ENCODE measurements around the gene PDCD11.
"Not testable (repeated sequence)": the region's sequence is repeated elsewhere in the genome, so short reads cannot be mapped to it uniquely, and the experiment has no call there.

PDCD11 gene, protein sequence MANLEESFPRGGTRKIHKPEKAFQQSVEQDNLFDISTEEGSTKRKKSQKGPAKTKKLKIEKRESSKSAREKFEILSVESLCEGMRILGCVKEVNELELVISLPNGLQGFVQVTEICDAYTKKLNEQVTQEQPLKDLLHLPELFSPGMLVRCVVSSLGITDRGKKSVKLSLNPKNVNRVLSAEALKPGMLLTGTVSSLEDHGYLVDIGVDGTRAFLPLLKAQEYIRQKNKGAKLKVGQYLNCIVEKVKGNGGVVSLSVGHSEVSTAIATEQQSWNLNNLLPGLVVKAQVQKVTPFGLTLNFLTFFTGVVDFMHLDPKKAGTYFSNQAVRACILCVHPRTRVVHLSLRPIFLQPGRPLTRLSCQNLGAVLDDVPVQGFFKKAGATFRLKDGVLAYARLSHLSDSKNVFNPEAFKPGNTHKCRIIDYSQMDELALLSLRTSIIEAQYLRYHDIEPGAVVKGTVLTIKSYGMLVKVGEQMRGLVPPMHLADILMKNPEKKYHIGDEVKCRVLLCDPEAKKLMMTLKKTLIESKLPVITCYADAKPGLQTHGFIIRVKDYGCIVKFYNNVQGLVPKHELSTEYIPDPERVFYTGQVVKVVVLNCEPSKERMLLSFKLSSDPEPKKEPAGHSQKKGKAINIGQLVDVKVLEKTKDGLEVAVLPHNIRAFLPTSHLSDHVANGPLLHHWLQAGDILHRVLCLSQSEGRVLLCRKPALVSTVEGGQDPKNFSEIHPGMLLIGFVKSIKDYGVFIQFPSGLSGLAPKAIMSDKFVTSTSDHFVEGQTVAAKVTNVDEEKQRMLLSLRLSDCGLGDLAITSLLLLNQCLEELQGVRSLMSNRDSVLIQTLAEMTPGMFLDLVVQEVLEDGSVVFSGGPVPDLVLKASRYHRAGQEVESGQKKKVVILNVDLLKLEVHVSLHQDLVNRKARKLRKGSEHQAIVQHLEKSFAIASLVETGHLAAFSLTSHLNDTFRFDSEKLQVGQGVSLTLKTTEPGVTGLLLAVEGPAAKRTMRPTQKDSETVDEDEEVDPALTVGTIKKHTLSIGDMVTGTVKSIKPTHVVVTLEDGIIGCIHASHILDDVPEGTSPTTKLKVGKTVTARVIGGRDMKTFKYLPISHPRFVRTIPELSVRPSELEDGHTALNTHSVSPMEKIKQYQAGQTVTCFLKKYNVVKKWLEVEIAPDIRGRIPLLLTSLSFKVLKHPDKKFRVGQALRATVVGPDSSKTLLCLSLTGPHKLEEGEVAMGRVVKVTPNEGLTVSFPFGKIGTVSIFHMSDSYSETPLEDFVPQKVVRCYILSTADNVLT (N-terminal part only)

DNA sequence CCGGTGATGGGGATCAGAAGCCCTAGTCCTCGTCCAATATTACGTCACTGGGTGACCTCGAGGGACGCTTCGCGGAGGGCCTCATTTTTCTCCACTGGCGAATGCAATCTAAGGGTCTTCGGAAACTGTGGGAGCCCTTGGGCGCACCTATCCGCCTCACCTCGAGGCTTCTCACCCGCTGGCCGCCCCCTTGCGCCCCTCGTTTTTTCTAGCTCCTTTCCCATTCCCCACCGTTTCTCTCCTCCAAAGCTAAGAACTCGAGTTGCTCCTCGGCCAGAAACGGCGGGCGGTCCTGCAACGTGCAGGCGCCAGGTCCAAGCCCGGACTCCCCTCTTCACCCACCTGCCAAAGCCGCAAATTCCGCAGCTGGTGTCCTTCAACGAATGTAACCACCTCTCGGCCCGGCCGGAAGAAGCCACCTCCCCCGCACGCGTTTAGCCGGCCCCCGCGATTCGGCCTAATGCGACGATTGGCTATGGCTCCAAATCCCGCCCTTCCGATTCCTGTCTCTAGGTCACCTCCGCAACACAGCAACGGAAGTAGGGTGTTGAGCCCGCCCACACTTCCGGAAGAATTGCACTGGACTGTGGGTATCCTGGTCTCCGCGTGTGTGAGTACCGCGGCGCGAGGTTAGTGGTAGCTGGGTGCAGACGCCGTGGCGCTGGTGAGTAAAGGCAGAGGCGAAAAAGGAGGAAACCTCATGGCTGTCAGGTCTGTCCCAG lies at the start of gene PDCD11, which contains the start of gene ATP5MK:
Gene PDCD11, plus strand, starts transcription at position 560 of the 722 bp plus-strand sequence. CDS start 1,801 bp downstream, outside the sequence.
Gene ATP5MK, minus strand, starts transcription at position 409 of the 722 bp plus-strand sequence. CDS start 4,018 bp downstream, outside the sequence.
- DNase-seq: peak; percentile 96

DNA sequence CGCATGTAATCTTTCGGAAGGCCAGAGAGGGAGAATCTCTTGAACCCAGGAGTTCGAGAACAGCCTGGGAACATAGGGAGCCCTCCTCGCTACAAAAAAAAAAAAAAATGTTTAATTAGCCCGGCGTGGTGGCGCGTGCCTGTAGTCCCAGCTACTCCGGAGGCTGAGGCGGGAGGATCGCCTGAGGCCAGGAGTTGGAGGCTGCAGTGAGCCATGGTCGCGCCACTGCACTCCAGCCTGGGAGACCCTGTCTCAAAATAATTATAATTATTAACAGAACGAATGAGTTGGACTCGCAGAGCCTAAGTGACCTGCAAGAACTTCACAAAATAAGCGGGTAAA lies 46.3 kb upstream of the PDCD11 start:
- no peak for DNase-seq

- peak; percentile 73 for DNase-seq
Observed at GRCh38 chr10:103350517-103351260, 45.7 kb upstream of the PDCD11 start, which contains the start of gene PCGF6. PCGF6 (minus strand) TSS chr10:103351140; CDS start chr10:103351066, 74 bp downstream.

DNA sequence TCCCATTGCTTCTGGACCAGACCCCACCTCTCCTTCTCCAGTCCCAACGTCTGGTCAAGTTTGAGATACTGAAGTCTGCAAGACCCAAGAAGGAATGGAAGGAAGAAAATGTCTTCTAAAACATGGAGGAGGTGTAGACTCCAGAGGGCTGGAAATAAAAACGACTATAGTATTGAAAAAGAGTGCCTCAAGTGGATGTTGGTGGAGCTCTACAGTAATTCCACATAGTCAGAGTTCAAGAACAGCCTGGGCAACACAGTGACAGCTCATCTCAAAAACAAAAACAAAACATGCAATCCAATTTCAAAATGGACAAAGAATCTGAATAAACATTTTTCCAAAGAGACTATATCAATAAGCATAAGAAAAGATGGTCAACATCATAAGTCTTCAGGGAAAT lies 43.1 kb upstream of the PDCD11 start:
- DNase-seq: no peak

DNA sequence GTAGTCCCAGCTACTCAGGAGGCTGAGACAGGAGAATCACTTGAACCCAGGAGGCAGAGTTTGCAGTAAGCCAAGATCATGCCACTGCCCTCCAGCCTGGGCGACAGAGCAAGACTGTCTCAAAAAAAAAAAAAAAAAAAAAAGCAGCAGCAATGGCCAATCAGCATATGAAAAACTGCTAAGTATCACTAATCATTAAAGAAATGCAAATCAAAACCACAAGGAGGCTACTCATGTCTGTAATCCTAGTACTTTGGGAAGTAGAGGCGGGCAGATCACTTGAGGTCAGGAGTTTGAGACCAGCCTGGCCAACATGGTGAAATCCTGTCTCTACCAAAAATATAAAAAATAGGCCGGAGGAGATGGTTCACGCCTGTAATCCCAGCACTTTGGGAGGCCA lies 41.9 kb upstream of the PDCD11 start:
- DNase-seq: not testable (repeated sequence)

DNA sequence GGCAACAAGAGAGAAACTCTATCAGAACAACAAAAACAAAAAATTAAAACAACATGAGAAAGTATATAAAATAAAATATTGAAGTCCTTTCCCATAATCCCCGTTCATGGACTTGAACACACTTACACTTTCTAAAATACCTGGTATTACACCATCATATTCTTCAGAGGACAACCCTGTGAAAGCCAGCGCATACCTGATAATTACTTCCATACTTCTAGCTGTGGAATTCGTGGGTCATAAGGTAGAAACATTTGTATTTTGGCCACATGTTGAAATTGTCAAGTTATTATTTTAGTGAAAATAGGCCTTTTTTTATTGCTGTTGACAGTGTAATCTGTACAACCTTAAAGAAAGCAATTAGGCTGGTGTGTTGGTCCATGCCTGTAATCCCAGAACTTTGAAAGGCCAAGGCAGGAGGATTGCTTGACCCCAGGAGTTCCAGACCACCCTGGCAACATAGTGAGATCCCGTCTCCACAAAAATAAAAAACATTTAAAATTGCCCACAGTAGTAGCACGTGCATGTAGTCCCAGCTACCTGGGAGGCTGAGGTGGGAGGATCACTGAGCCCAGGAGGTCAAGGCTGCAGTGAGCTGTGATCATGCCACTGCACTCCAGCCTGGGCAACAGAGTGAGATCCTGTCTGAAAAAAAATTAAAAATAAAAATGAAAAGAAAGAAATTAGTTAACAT lies 40.4 kb upstream of the PDCD11 start:
- no peak for DNase-seq

DNA sequence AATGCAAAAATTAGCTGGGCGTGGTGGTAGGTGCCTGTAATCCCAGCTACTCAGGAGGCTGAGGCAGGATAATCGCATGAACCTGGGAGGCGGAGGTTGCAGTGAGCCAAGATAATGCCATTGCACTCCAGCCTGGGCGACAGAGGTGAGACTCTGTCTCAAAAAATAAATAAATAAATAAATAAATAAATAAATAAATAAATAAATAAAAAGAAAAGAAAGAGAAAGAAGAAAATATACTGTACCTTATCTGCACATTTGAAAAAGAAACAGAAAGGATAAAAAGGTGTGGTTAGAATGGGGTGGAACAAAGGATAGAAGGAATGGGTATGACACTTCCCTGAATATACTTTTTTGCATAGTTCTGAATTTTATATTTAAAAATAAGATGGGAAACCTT lies 36.9 kb upstream of the PDCD11 start:
- DNase-seq: not testable (repeated sequence)

DNA sequence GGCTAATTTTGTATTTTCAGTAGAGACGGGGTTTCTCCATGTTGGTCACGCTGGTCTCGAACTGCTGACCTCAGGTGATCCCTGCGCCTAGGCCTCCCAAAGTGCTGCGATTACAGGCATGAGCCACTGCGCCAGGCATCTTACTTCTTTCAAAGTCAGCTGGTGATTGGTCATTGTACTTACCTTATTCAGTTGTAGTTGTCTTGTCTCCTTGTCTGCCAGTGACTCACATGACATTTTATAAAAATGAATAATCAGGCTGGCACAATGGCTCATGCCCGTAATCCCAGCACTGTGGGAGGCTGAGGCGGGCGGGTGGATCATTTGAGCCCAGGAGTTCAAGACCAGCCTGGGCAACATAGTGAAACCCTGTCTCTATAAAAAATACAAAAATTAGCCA lies 35.6 kb upstream of the PDCD11 start:
- DNase-seq: not testable (repeated sequence)

- no peak for DNase-seq
Observed at GRCh38 chr10:103367379-103367781, 29.0 kb upstream of the PDCD11 start.

DNA sequence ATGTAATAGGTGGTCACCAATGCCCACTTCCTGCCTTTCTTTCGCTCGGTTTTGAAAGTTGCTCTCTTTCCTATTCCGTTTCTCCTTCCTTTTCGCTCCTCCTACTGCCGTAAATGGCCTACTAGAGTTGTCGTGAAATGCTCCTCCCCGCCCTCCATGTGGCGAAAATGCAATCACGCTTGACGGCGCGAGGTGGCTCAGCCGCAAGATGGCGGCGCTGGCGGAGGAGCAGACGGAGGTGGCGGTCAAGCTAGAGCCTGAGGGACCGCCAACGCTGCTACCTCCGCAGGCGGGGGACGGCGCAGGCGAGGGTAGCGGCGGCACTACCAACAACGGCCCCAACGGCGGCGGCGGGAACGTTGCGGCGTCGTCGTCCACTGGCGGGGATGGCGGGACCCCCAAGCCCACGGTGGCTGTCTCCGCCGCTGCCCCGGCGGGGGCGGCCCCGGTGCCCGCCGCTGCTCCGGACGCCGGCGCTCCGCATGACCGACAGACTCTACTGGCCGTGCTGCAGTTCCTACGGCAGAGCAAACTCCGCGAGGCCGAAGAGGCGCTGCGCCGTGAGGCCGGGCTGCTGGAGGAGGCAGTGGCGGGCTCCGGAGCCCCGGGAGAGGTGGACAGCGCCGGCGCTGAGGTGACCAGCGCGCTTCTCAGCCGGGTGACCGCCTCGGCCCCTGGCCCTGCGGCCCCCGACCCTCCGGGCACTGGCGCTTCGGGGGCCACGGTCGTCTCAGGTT lies 28.5 kb upstream of the PDCD11 start, which contains the start of gene TAF5:
Gene TAF5, plus strand, starts transcription at position 195 of the 737 bp plus-strand sequence. Its CDS starts 14 bp downstream, at position 209.
- peak; percentile 89 for DNase-seq

- no peak for DNase-seq
Observed at GRCh38 chr10:103373544-103373943, 22.9 kb upstream of the PDCD11 start.

DNA sequence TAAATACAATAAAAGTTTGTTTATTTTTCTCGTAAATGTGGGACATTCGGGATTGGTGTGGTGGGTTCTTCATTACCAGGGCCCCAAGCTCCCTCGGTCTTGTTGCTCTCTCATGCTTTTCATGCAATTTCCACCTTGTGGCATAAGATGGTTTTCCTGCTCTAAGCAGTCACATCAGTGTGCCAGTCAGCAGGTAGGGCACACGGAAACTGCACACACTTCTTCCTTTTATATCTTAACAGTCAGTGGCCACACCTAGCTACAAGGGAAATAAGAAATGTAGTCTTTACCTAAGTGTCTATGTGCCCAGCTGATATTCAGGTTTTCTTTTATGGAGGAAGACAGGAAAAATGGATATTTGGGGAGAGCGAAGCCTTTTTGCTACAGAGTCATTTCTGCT lies 22.2 kb upstream of the PDCD11 start:
- DNase-seq: no peak

- DNase-seq: no peak
Observed at GRCh38 chr10:103382769-103383168, 13.7 kb upstream of the PDCD11 start.

- DNase-seq: no peak
Observed at GRCh38 chr10:103394180-103394579, 2.2 kb upstream of the PDCD11 start.

GRCh38 chr10:103395754-103396066 lies 716 bp upstream of the PDCD11 start:
- DNase-seq: no peak

- no peak for DNase-seq
Observed at GRCh38 chr10:103396789-103397087, 312 bp downstream of the PDCD11 start.

GRCh38 chr10:103397191-103397825 lies 882 bp downstream of the PDCD11 start:
- no peak for DNase-seq

DNA sequence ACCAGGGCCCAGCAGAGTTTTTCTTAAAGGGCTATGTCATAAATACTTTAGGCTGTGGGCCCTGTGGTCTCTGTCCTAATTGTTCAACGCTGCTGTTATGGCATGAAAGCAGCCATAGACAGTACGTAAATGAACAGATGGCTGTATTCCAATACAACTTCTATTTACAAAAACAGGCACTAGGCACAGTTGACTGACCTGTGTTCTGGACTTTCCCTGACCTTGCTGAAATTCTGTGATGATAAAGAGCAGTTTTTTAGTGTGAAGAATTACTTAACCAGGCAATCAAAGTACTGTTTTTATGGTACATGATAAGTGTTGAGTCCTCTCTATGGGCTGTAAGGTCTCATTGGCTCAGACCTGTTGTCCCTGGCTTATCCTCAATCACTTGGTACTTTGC lies 17.1 kb downstream of the PDCD11 start:
- no peak for DNase-seq

DNA sequence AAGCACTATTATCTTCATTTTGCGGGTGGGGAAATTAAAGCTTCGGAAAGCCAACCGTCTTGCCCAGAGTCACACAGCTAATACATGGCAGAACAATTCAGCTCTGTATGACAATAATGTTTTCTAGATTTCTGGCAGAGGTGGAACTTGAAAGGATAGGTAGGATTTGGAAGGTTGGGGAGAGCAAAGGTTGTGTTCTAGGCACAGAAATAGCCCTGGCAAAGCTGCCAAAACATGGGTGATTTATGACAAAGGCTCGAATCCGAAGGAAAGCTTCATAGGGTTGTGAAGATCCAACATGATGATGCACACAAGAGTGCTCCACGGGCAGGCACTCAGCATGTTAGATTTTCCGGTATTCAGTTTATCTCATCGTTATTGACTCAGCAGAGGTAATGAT lies 19.2 kb downstream of the PDCD11 start:
- no peak for DNase-seq

Data from activated naive CD4-positive, alpha-beta T cell treated with anti-CD3 and anti-CD28 coated beads, Interleukin-2, amount 50 U/mL, for 16 hours (primary cell).